Activated CD8-positive, alpha-beta memory T cell treated with anti-CD3 and anti-CD28 coated beads for 1 hour (primary cell): ENCODE results near the gene DAND5.

ENCODE experiments used
- DNase-seq, 2 donors: peaks; one replicate each; pipeline ENCODE4 v3.0.0-alpha.2; 2020; ENCODE audit warnings: low read depth in 1 of 2; ENCODE audit errors: extremely low read depth in 1 of 2

Gene DAND5

GRCh38 chr19:12969292-12969988, at the start of gene DAND5:
TSS of gene DAND5 (plus strand) at chr19:12969576. CDS start at chr19:12969661, 85 bp downstream.
- no peak for DNase-seq

GRCh38 chr19:12921047-12921446, 48.3 kb upstream of the DAND5 start:
- no peak for DNase-seq

- no peak for DNase-seq
These were observed 46.4 kb upstream of the DAND5 start for GRCh38 chr19:12922959-12923358.

GRCh38 chr19:12924621-12925310, 44.6 kb upstream of the DAND5 start:
- no peak for DNase-seq

- DNase-seq: no peak
These were observed 39.3 kb upstream of the DAND5 start for GRCh38 chr19:12930002-12930645.

- DNase-seq: no peak
These were observed 36.7 kb upstream of the DAND5 start for GRCh38 chr19:12932392-12933286.

GRCh38 chr19:12933287-12934072, 35.9 kb upstream of the DAND5 start, which contains the start of gene FARSA:
TSS of gene FARSA (minus strand) at chr19:12933711. CDS start at chr19:12933696, 15 bp downstream.
- DNase-seq: peak; percentile 68 to 76

GRCh38 chr19:12935071-12935470, 34.3 kb upstream of the DAND5 start:
- no peak for DNase-seq

- DNase-seq: no peak
These were observed 32.8 kb upstream of the DAND5 start for GRCh38 chr19:12936582-12936981.

- DNase-seq: no peak
These were observed 32.1 kb upstream of the DAND5 start for GRCh38 chr19:12937093-12937926.

GRCh38 chr19:12937927-12938778, 31.2 kb upstream of the DAND5 start, which contains the start of gene CALR:
TSS of gene CALR (plus strand) at chr19:12938609. CDS start at chr19:12938680, 71 bp downstream.
- DNase-seq: peak; percentile 94 to 99

GRCh38 chr19:12938779-12939601, 30.4 kb upstream of the DAND5 start:
- no peak for DNase-seq

- DNase-seq: no peak
These were observed 29.4 kb upstream of the DAND5 start for GRCh38 chr19:12939975-12940423.

- no peak for DNase-seq
These were observed 28.5 kb upstream of the DAND5 start for GRCh38 chr19:12940897-12941296.

GRCh38 chr19:12943437-12944044, 25.8 kb upstream of the DAND5 start:
- no peak for DNase-seq

- no peak for DNase-seq
These were observed 25.2 kb upstream of the DAND5 start for GRCh38 chr19:12944104-12944674.
